Sigmoid colon (tissue), 7 donors: ENCODE data around the gene PSMC3IP. TPM values are rescaled to one million over a fixed set of nuclear protein-coding genes. Genes with fewer than 3 reads are reported as not detected.

Experiments used
- DNase-seq: peaks from one replicate; pipeline ENCODE4 v3.0.0-alpha.2; 2019
- H3K27ac ChIP-seq, 4 donors: fragments of 200-600 bp; sonication (generic); one replicate each; pipeline ENCODE4 v1.5.1; 2016 to 2019; ENCODE audit warnings: mild to moderate bottlenecking in 1 of 4
- H3K27me3 ChIP-seq, 3 donors: fragments of 200-600 bp; sonication (generic); one replicate each; pipeline ENCODE4 v1.5.1; 2019; ENCODE audit warnings: mild to moderate bottlenecking in 1 of 3
- H3K36me3 ChIP-seq, 4 donors: fragments of 200-600 bp; sonication (generic); one replicate each; pipeline ENCODE4 v1.5.1; 2016 to 2019
- H3K4me1 ChIP-seq, 4 donors: fragments of 200-600 bp; sonication (generic); one replicate each; pipeline ENCODE4 v1.5.1; 2017 to 2019
- H3K4me3 ChIP-seq, 4 donors: fragments of 200-600 bp; sonication (generic); one replicate each; pipeline ENCODE4 v1.5.1; 2017 to 2019; ENCODE audit warnings: mild to moderate bottlenecking in 2 of 4, moderate library complexity in 1 of 4
- H3K9me3 ChIP-seq, 4 donors: fragments of 200-600 bp in 3 of 4; sonication (generic) in 3 of 4; one replicate each; pipeline versions ENCODE4 v1.5.1 to v1.6.1; 2013 to 2019
- EP300 ChIP-seq, 4 donors: sonication (generic); formaldehyde crosslinking; IDR thresholded peaks; one replicate each; pipeline ENCODE4 v1.6.1; 2017; ENCODE audit warnings: antibody characterized with exemption in 4 of 4
- POLR2A ChIP-seq, 2 donors: fragments of 450-650 bp; IDR thresholded peaks; one replicate each; pipeline ENCODE4 v1.6.1; 2016; ENCODE audit warnings: antibody characterized with exemption in 2 of 2, mild to moderate bottlenecking in 2 of 2, moderate library complexity in 2 of 2
- POLR2AphosphoS5 ChIP-seq, 4 donors: sonication (generic); formaldehyde crosslinking; IDR thresholded peaks; one replicate each; pipeline ENCODE4 v1.6.1; 2017; ENCODE audit warnings: antibody characterized with exemption in 4 of 4
- WGBS, 2 donors: extraction: QIAGEN DNeasy Blood & Tissue Kit; methylation state at CpG; one replicate each; pipeline ENCODE4 v1.1.7; 2013; 5-methylcytosine and 5-hydroxymethylcytosine counted together
- intact Hi-C: fragments of 100-400 bp; cut with DNase I; formaldehyde crosslinking; loops from one replicate; pipeline ENCODE4 v1.15.1; 2023
- polyA plus RNA-seq, 3 donors: library from polyadenylated mRNA; stranded (reverse); fragments of 200-250 nt; gene quantifications; one replicate each; pipeline ENCODE4 v1.2.3, GENCODE V29; 2013
- total RNA-seq, 4 donors: library from RNA; depleted of rRNA; stranded (reverse); fragments of >200 nt; gene quantifications; one replicate each; pipeline ENCODE4 v1.1.0, GENCODE V29; 2016
- TF ChIP-seq, protein P1 (sequence below), 4 experiments: fragments of 450-650 bp in 3 of 4; fragments of 200-600 bp in 1 of 4; IDR thresholded peaks; one replicate each; pipeline ENCODE4 v1.5.1; 2016 to 2019; ENCODE audit warnings: antibody characterized with exemption in 4 of 4, mild to moderate bottlenecking in 3 of 4, moderate library complexity in 2 of 4
- donor health status: healthy with polysubstance abuse.
- donor health status: Bipolar disorder and iron deficiency.
- donor health status: healthy.

Gene PSMC3IP
- total and polyA plus RNA-seq, 7 donors, result 2.3 to 10.3 (median 5.3) TPM

DNA sequence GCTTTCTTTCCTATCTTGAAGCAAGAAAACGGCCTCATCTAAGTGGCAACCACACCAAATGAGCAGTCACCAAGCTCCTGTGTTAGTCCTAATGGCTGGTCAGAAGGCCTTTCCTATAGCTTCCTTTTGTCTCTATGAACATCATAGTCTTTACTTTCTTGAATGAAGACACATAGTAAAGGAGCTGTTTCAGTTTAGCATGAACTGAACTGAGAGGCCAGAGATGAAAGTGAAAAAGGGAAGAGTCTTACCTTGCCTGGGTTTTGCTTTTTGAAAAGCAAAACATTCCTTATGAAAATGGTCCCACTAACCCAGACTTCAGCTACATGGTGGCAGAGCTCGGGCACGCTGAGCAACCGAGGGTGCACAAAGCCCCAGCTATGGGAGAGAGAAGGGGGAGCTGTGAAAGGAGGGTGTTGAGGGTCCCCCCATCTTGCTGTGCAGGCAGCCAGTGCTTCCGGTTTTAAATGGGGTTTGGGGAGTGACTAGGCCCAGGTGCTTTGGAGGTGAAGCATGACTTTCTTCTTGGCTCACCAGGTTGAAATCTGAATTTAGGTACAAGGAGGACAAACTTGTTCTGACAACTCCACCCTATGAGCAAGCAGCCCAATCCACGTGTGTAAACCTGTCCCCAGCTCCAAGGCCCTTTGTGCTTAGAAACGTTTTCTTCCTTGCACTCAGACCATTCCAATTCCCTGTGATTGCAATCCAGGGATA, 9.1 kb upstream of the PSMC3IP start:
- H3K4me1 ChIP-seq, result peaks cover 0 to 12% (median 0%) of the 10 kb centered on the region in 4 donors
- peaks cover 41 to 100% (median 74%) of the 10 kb centered on the region in 4 donors for H3K36me3 ChIP-seq
- H3K27me3 ChIP-seq, result no peaks in the 10 kb centered on the region
- no peak for TF ChIP-seq POLR2AphosphoS5 (IDR thresholded peaks at IDR 0.05)
- TF ChIP-seq POLR2A (IDR thresholded peaks at IDR 0.05), result no peak
- TF ChIP-seq EP300 (IDR thresholded peaks at IDR 0.05), result no peak
- TF ChIP-seq, protein P1, sequence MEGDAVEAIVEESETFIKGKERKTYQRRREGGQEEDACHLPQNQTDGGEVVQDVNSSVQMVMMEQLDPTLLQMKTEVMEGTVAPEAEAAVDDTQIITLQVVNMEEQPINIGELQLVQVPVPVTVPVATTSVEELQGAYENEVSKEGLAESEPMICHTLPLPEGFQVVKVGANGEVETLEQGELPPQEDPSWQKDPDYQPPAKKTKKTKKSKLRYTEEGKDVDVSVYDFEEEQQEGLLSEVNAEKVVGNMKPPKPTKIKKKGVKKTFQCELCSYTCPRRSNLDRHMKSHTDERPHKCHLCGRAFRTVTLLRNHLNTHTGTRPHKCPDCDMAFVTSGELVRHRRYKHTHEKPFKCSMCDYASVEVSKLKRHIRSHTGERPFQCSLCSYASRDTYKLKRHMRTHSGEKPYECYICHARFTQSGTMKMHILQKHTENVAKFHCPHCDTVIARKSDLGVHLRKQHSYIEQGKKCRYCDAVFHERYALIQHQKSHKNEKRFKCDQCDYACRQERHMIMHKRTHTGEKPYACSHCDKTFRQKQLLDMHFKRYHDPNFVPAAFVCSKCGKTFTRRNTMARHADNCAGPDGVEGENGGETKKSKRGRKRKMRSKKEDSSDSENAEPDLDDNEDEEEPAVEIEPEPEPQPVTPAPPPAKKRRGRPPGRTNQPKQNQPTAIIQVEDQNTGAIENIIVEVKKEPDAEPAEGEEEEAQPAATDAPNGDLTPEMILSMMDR (IDR thresholded peaks at IDR 0.05), result no peak
- no peak overlapping the region for H3K4me3 ChIP-seq
- H3K27ac ChIP-seq, result peak overlapping the region in 1 of 4 donors; percentile 18
- 80 to 81% methylated on average over 7 of the region's 7 CpGs for WGBS, 2 donors
- no peak for DNase-seq
- intact Hi-C loops, result no loop called here
- no peaks in the 10 kb centered on the region for H3K9me3 ChIP-seq

DNA sequence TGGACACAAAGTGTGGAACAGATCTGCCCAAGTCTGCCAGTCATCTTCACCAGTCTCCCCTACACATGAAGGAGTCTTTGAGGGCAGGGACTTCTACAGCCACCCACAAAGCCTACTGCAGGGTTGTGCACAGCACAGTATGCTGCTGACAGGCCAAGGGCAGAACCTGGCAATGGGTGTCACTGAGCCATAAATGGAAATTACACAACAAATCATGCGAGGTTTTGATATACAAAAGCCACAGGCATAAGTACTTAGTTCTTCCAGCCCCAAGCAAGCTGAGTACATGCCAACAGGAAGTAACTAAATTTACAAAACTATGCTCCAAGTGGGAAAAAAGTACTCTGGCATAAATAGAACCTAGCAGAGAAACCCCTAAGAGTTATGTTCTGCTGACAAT, 7.8 kb upstream of the PSMC3IP start:
- H3K9me3 ChIP-seq, result no peaks in the 10 kb centered on the region
- DNase-seq, result no peak
- H3K27ac ChIP-seq, result no peak overlapping the region
- H3K36me3 ChIP-seq, result peaks cover 40 to 100% (median 78%) of the 10 kb centered on the region in 4 donors
- no peaks in the 10 kb centered on the region for H3K27me3 ChIP-seq
- H3K4me1 ChIP-seq, result peaks cover 0 to 12% (median 0%) of the 10 kb centered on the region in 4 donors
- no peak overlapping the region for H3K4me3 ChIP-seq
- 18 to 37% methylated on average over 1 of the region's 1 CpG for WGBS, 2 donors
- TF ChIP-seq POLR2AphosphoS5 (IDR thresholded peaks at IDR 0.05), result no peak
- TF ChIP-seq, protein P1 (IDR thresholded peaks at IDR 0.05), result no peak
- TF ChIP-seq POLR2A (IDR thresholded peaks at IDR 0.05), result no peak
- TF ChIP-seq EP300 (IDR thresholded peaks at IDR 0.05), result no peak
- intact Hi-C loops, result no loop called here

- intact Hi-C loops, result no loop called here
- Histone ChIP-seq H3K4me1 (peaks cover 0 to 12% (median 0%) of the 10 kb centered on the region in 4 donors), H3K9me3 (no peaks in the 10 kb centered on the region), H3K36me3 (peaks cover 40 to 100% (median 78%) of the 10 kb centered on the region in 4 donors), H3K27me3 (no peaks in the 10 kb centered on the region), H3K27ac (no peak overlapping the region), H3K4me3 (no peak overlapping the region)
- DNase-seq, result no peak
- WGBS, 2 donors, result 82 to 91% methylated on average over 9 of the region's 9 CpGs
- TF ChIP-seq POLR2AphosphoS5 (IDR thresholded peaks at IDR 0.05), result no peak
- no peak for TF ChIP-seq POLR2A (IDR thresholded peaks at IDR 0.05)
- TF ChIP-seq EP300 (IDR thresholded peaks at IDR 0.05), result no peak
- TF ChIP-seq, protein P1 (IDR thresholded peaks at IDR 0.05), result no peak
Observed at GRCh38 chr17:42584880-42585279, 7.4 kb upstream of the PSMC3IP start.

DNA sequence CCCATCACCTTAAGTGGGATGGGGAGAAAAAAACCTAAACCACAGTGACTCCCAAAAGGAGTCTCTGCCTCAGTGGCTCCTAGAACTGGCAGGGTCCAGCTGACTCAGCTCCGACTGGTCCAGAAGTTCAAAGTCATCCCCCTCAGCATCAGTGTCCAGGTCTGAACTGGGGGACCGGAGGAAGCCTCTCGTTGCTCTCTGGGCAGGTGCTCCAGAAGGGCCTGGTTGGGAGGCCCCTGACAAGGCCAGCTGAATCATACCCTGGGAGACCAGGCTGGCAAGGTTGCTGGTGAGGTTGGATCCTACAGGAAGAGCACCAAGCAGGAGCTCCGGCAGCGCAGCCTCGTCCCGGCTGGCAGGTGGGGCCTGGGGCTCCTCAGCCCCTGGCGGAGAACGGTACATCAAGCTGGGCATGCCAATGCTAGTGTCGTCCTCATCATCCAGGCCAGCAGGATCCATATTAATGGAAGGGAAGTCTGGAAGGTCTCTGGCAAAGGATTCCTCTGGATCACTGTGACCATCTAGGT, 4.3 kb upstream of the PSMC3IP start:
- H3K27ac ChIP-seq, result no peak overlapping the region
- H3K36me3 ChIP-seq, result peaks cover 30 to 77% (median 63%) of the 10 kb centered on the region in 4 donors
- TF ChIP-seq, protein P1 (IDR thresholded peaks at IDR 0.05), result no peak
- TF ChIP-seq POLR2AphosphoS5 (IDR thresholded peaks at IDR 0.05) (no peak), EP300 (IDR thresholded peaks at IDR 0.05) (no peak), POLR2A (IDR thresholded peaks at IDR 0.05) (no peak)
- H3K9me3 ChIP-seq, result no peaks in the 10 kb centered on the region
- no peak for DNase-seq
- H3K4me1 ChIP-seq, result peaks cover 0 to 27% (median 18%) of the 10 kb centered on the region in 4 donors
- intact Hi-C loops, result no loop called here
- no peak overlapping the region for H3K4me3 ChIP-seq
- 94% methylated on average over 10 of the region's 10 CpGs for WGBS, 2 donors
- H3K27me3 ChIP-seq, result no peaks in the 10 kb centered on the region
